ENCODE results near the gene TRPC5OS. TPM values are rescaled to one million over a fixed set of nuclear protein-coding genes. Genes with fewer than 3 reads are reported as not detected.

TRPC5OS gene
- total and polyA plus RNA-seq, 2 of the 8 experiments (the other 6 are each of a cell fraction or from before 2014, with no cell fraction given), result not detected

DNA sequence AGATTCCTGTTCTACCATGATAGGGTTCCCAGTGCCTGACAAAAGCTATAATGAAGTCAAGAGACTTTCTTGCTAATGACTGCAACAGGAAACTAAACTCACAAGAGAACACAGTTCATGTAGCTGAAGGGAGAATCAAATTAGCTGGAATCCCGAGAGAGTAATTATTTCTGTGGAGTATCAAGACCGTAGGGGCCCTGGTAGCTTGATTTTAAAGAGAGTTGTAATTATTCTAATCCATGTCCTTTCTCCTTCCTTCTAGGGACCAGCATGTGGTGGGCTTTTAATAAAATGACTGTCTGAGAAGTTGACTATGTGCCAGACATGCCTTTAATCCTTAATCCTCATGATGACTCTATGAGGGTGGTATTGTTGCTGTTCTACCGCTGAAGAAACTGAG is 1.7 kb upstream of the TRPC5OS start (continued):
- TF ChIP-seq JUND (IDR thresholded peaks at IDR 0.05; ENCODE audit: low read length), result no peak
- no peak for TF ChIP-seq PHF8 (conservative IDR thresholded peaks at IDR 0.05; ENCODE audit: low read depth, low read length)
- TF ChIP-seq, protein P1, sequence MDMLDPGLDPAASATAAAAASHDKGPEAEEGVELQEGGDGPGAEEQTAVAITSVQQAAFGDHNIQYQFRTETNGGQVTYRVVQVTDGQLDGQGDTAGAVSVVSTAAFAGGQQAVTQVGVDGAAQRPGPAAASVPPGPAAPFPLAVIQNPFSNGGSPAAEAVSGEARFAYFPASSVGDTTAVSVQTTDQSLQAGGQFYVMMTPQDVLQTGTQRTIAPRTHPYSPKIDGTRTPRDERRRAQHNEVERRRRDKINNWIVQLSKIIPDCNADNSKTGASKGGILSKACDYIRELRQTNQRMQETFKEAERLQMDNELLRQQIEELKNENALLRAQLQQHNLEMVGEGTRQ (IDR thresholded peaks at IDR 0.05; ENCODE audit: low read length), result no peak
